Hepatic stellate cell (primary cell): ENCODE data around the gene BCLAF3.

ENCODE experiments used
- DNase-seq: peaks from one replicate; pipeline ENCODE4 v3.0.0; 2011; ENCODE audit warnings: low spot score

The BCLAF3 gene

DNA sequence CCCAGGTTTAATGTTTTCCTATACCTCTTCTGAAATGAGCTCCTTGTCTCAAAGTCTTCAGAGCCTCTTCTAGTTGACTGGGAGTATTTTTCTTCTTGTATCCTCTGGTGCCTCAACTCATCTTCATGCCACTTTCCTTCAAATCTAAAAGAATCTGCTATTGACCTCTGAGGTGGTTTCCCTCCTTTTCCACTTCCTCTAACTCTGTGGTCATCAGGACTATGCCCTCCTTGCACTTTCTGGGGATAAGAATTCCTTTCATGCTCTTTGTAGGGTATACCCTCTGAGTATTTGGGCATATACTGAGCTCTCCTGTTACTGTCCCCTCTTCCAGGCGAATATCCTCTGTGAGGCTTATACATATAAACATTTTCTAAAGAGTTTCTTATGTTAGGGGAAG, 24.8 kb downstream of the BCLAF3 start:
- no peak for DNase-seq

DNA sequence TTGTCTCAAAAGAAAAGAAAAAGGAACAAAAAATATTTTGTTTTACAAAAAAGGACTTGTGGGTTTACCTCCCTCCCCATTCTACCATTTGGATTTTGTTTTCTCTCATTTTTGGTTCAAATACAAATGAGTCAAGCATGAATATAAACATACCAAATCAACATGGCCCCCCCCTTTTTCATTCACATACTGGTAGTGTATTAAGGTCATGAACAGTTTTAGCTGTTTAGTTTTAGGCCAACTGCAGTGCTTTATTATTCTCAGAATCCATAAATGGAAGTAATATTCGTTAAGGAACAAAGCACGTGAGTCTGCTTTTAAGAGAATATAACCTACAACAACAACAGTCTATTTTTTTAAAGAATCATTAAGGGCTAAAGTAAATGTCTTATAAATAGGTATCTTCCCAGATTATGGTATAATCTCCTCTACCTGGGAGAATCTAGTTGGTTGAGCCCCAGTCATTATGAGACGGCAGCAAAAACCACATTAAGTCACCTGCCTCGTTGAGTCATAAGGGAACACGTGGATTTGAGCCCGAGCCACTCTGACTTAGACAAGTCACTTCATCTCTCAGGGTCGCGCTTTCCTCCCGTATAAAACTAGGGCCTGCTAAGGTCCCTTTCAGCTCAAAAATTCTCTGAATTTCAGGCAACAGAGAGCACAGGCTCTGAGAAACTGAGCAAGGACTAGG, 26.7 kb downstream of the BCLAF3 start:
- no peak for DNase-seq

DNA sequence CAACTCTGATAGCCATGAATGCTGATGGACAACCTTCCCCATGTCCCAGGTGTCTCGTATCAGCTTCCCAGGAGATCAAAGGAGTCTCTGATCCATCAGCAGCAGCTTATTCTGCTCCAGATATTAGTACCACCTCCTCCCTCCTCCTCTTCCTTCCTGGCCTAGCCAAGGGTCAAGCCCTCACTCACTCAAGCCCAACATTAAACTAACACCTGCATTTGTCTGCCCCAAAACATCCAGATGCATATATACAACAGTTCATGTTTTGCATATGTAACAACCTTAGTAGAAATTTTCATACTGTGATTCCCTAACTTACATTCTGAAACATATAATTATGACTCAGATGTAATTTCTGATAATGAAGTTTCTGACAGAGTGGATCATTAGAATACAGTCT, 29.9 kb downstream of the BCLAF3 start:
- no peak for DNase-seq

DNA sequence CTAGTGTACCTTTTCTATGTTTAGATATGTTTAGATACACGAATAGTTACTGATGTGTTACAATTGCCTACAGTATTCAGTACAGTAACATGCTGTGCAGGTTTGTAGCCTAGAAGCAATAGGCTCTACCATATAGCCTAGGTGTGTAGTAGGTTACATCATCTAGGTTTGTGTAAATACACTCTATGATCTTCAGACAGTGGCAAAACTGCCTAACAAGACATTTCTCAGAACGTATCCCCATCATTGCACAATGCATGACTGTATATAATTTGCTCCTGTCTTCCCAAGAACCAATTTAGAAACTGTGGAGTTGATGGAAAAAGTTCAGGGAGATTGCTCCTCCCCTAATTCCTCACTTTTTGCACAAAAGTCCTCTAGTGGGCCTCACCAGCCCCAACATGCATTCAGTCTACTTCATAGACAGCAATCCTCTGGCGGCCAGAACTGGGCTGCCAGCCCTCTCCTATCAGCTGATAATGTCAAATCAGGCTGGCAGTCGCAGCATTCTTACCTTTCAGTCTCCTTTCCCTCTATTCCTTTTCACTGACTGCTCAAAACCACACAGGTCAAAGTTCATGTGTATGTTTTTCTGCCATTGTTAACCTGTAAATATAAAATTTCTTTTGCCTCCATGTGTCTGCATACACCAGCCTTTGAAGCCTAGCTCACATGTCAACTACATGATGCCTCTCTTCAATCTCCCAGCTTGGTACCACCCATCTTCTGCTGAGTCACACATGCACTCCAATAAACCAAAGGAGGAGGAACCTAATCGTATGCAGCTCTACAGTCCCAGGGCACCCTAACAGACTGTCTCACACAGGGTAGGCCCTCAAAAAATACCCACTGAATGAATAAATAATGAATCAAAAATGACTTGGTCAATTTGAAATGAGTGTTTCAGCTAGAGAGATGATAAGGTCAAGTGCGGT, 32.0 kb downstream of the BCLAF3 start:
- no peak for DNase-seq

GRCh38 chrX:19956923-19957322, 33.9 kb downstream of the BCLAF3 start:
- no peak for DNase-seq

DNA sequence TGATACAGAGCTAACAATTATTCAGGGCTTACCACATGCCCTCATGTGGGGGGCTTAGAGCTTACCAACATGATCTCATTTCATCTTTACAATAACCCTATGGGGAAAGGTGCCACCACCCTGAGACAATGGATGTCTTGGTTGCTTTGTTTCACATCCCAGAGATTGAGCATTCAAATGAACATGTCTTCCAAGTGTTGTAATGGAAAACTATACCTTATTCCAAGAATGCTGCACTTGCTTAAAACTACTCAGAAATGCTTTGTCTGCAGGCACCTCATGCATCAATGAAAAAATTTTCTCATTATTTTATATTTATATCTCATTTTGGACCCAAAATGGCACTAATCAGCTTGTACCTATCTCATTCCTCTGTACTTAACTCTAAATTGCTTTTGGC, 34.6 kb downstream of the BCLAF3 start:
- DNase-seq, result no peak

GRCh38 chrX:19955306-19955705, 35.6 kb downstream of the BCLAF3 start:
- DNase-seq, result no peak

GRCh38 chrX:19954335-19955096, 36.3 kb downstream of the BCLAF3 start:
- no peak for DNase-seq

- no peak for DNase-seq
Observed at GRCh38 chrX:19953145-19953544, 37.7 kb downstream of the BCLAF3 start.

DNA sequence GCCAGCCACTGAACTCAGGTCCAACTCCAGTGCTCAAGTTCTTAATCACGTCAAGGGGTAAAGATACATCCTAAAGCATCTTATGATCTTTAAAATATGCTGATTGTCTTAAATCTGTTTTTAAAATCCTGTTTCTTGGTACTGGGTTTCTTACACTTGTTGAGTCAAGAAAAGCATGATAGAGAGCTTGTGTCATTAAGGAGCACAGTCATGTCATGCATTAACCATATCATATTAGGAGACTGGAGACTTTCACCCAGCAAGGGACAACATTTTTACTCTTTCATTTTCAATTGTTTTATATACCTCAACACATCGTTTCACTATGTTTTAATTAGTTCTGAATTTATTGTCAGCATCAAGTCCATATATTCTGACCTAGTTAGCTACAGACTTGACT, 41.5 kb downstream of the BCLAF3 start:
- no peak for DNase-seq

GRCh38 chrX:19947612-19948011, 43.2 kb downstream of the BCLAF3 start:
- DNase-seq, result no peak
